Stimulated activated CD4-positive, alpha-beta T cell treated with anti-CD3 and anti-CD28 coated beads, TNF-alpha, amount 100 ng/mL, for 48 hours (primary cell): Measurements from ENCODE around the gene HID1.
"Not testable (repeated sequence)": the region's sequence is repeated elsewhere in the genome, so short reads cannot be mapped to it uniquely, and the experiment has no call there.

ENCODE experiments used
- DNase-seq, 3 donors: peaks; one replicate each; pipeline ENCODE4 v3.0.0-alpha.2; 2020; ENCODE audit warnings: low read depth in 3 of 3

HID1 gene

GRCh38 chr17:74972107-74972972 is at the start of gene HID1:
Gene HID1 (minus strand): TSS chr17:74972759. CDS start chr17:74972656, 103 bp downstream.
- DNase-seq = peak; percentile 47 to 72 (median 50)

- no peak for DNase-seq
Observed at GRCh38 chr17:75020331-75021110, 48.0 kb upstream of the HID1 start.

- DNase-seq = no peak
Observed at GRCh38 chr17:75019710-75020109, 47.2 kb upstream of the HID1 start.

GRCh38 chr17:75019146-75019545 is 46.6 kb upstream of the HID1 start:
- DNase-seq = no peak

GRCh38 chr17:75013092-75013559 is 40.6 kb upstream of the HID1 start:
- DNase-seq = no peak

GRCh38 chr17:75012346-75013091 is 40.0 kb upstream of the HID1 start, which contains the start of gene MRPL58:
Gene MRPL58 (plus strand): TSS chr17:75012670. CDS start chr17:75012687, 17 bp downstream.
- DNase-seq = peak; percentile 72 to 77 (median 73)

GRCh38 chr17:75012096-75012345 is 39.5 kb upstream of the HID1 start:
- no peak for DNase-seq

GRCh38 chr17:75011401-75012095 is 39.0 kb upstream of the HID1 start:
- no peak for DNase-seq

- no peak for DNase-seq
Observed at GRCh38 chr17:75010683-75011400, 38.3 kb upstream of the HID1 start.

GRCh38 chr17:75009139-75009724 is 36.7 kb upstream of the HID1 start:
- DNase-seq = no peak

- no peak for DNase-seq
Observed at GRCh38 chr17:75008373-75008772, 35.8 kb upstream of the HID1 start.

- DNase-seq = no peak
Observed at GRCh38 chr17:75006653-75007052, 34.1 kb upstream of the HID1 start.

- not testable (repeated sequence) for DNase-seq
Observed at GRCh38 chr17:75006084-75006483, 33.5 kb upstream of the HID1 start.

GRCh38 chr17:75005291-75005690 is 32.7 kb upstream of the HID1 start:
- no peak for DNase-seq

GRCh38 chr17:75004371-75004770 is 31.8 kb upstream of the HID1 start:
- no peak for DNase-seq

GRCh38 chr17:75003957-75004355 is 31.4 kb upstream of the HID1 start:
- no peak for DNase-seq

- no peak for DNase-seq
Observed at GRCh38 chr17:75003070-75003956, 30.8 kb upstream of the HID1 start.

- no peak for DNase-seq
Observed at GRCh38 chr17:75001915-75002843, 29.6 kb upstream of the HID1 start.
